SK-N-SH treated with all-trans-retinoic acid at 6 μM for 48 hours (cell line): ENCODE data around the gene F7.

ENCODE experiments used
- ATAC-seq: fragments of 200-7000 bp; cut with Tn5 transposase; 3 replicates; pipeline ENCODE4 v1.9.1; 2020; ENCODE audit warnings: mild to moderate bottlenecking, moderate library complexity
- ARNTL ChIP-seq: fragments of 450-650 bp; formaldehyde crosslinking; IDR thresholded peaks from 2 replicates; pipeline ENCODE4 v1.5.0; 2020; ENCODE audit warnings: low read depth, mild to moderate bottlenecking, moderate library complexity, borderline replicate concordance
- BACH2 ChIP-seq: fragments of 250-450 bp; sonication (Bioruptor Pico); IDR thresholded peaks from 2 replicates; pipeline ENCODE4 v1.9.0; 2021; ENCODE audit warnings: mild to moderate bottlenecking, borderline replicate concordance
- ESRRG ChIP-seq: fragments of 250-450 bp; sonication (Bioruptor Pico); IDR thresholded peaks from 2 replicates; pipeline ENCODE4 v1.6.1; 2021; ENCODE audit warnings: mild to moderate bottlenecking
- ISL1 ChIP-seq: fragments of 250-450 bp; sonication (Bioruptor Pico); IDR thresholded peaks from 2 replicates; pipeline ENCODE4 v2.1.2; 2022; ENCODE audit warnings: mild to moderate bottlenecking, moderate library complexity
- OSR1 ChIP-seq: fragments of 250-450 bp; sonication (Bioruptor Pico); IDR thresholded peaks from 2 replicates; pipeline ENCODE4 v1.8.0; 2022; ENCODE audit warnings: moderate library complexity, mild to moderate bottlenecking, inconsistent platforms
- PPARA ChIP-seq: fragments of 250-450 bp; sonication (Bioruptor Pico); IDR thresholded peaks from 2 replicates; pipeline ENCODE4 v1.5.0; 2020; ENCODE audit warnings: mild to moderate bottlenecking, borderline replicate concordance
- RARB ChIP-seq: fragments of 250-450 bp; sonication (Bioruptor Pico); IDR thresholded peaks from 2 replicates; pipeline ENCODE4 v1.8.0; 2021; ENCODE audit warnings: mild to moderate bottlenecking, moderate library complexity
- SNAI2 ChIP-seq: fragments of 250-450 bp; sonication (Bioruptor Pico); IDR thresholded peaks from 2 replicates; pipeline ENCODE4 v1.5.0; 2020; ENCODE audit warnings: mild to moderate bottlenecking, moderate library complexity
- TOX ChIP-seq: fragments of 250-450 bp; sonication (Bioruptor Pico); IDR thresholded peaks from 2 replicates; pipeline ENCODE4 v1.8.0; 2021; ENCODE audit warnings: mild to moderate bottlenecking, moderate library complexity, borderline replicate concordance
- ZC3H10 ChIP-seq: fragments of 250-450 bp; sonication (Bioruptor Pico); IDR thresholded peaks from 2 replicates; pipeline ENCODE4 v1.5.1; 2021; ENCODE audit warnings: mild to moderate bottlenecking, moderate library complexity
- ZFP3 ChIP-seq: fragments of 250-450 bp; sonication (Bioruptor Pico); IDR thresholded peaks from 2 replicates; pipeline ENCODE4 v1.5.0; 2020; ENCODE audit warnings: mild to moderate bottlenecking, moderate library complexity
- ZFP30 ChIP-seq: fragments of 450-650 bp; formaldehyde crosslinking; IDR thresholded peaks from 2 replicates; pipeline ENCODE4 v1.5.0; 2022; ENCODE audit warnings: mild to moderate bottlenecking, moderate library complexity
- ZNF565 ChIP-seq: fragments of 450-650 bp; formaldehyde crosslinking; conservative IDR thresholded peaks from 2 replicates; pipeline ENCODE4 v1.5.0; 2020; ENCODE audit warnings: low read depth, mild to moderate bottlenecking, moderate library complexity
- ZNF70 ChIP-seq: fragments of 450-650 bp; formaldehyde crosslinking; IDR thresholded peaks from 2 replicates; pipeline ENCODE4 v1.5.0; 2020; ENCODE audit warnings: mild to moderate bottlenecking, moderate library complexity
- TF ChIP-seq, protein P1 (sequence below): fragments of 250-450 bp; sonication (Bioruptor Pico); IDR thresholded peaks from 2 replicates; pipeline ENCODE4 v1.8.0; 2021; ENCODE audit warnings: low read depth, mild to moderate bottlenecking, moderate library complexity, borderline replicate concordance
- TF ChIP-seq, protein P2 (sequence below): fragments of 250-450 bp; sonication (Bioruptor Pico); IDR thresholded peaks from 2 replicates; pipeline ENCODE4 v1.5.0; 2020; ENCODE audit warnings: mild to moderate bottlenecking, moderate library complexity
- TF ChIP-seq, protein P3 (sequence below): fragments of 250-450 bp; sonication (Bioruptor Pico); IDR thresholded peaks from 2 replicates; pipeline ENCODE4 v1.5.1; 2020; ENCODE audit warnings: low read depth, mild to moderate bottlenecking, moderate library complexity
- TF ChIP-seq, protein P4 (sequence below): fragments of 250-450 bp; sonication (Bioruptor Pico); IDR thresholded peaks from 2 replicates; pipeline ENCODE4 v1.5.1; 2021; ENCODE audit warnings: mild to moderate bottlenecking, moderate library complexity
- TF ChIP-seq, protein P5 (sequence below): fragments of 250-450 bp; sonication (Bioruptor Pico); IDR thresholded peaks from 2 replicates; pipeline ENCODE4 v1.8.0; 2020; ENCODE audit warnings: mild to moderate bottlenecking, moderate library complexity, borderline replicate concordance

The F7 gene

DNA sequence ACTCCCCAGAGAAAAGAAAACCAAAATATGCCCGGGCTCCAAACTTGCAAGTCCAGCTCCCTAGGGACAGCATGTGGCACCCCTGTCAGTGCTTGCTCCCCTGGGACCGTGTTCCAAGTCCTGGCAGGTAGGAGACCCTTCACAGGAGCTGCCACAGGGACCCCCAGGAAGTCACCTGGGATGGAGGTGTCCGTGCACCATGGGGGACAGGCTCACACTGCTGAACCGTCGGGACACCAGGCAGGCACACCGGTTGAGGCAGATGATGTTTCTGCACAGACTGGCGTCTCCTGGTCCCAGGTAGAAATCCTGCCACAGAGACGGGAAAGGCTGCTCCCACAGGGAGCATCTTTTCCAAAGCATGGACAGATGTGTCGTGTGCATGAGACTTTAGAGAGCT is 41.2 kb downstream of the F7 start:
- no peak for ATAC-seq
- TF ChIP-seq SNAI2 (CRISPR knock-in tag): no peak
- TF ChIP-seq ZC3H10: no peak
- no peak for TF ChIP-seq ZFP30 (CRISPR knock-in tag)
- TF ChIP-seq, protein P1, sequence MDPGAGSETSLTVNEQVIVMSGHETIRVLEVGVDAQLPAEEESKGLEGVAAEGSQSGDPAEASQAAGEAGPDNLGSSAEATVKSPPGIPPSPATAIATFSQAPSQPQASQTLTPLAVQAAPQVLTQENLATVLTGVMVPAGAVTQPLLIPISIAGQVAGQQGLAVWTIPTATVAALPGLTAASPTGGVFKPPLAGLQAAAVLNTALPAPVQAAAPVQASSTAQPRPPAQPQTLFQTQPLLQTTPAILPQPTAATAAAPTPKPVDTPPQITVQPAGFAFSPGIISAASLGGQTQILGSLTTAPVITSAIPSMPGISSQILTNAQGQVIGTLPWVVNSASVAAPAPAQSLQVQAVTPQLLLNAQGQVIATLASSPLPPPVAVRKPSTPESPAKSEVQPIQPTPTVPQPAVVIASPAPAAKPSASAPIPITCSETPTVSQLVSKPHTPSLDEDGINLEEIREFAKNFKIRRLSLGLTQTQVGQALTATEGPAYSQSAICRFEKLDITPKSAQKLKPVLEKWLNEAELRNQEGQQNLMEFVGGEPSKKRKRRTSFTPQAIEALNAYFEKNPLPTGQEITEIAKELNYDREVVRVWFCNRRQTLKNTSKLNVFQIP (CRISPR knock-in tag): no peak
- no peak for TF ChIP-seq ZNF565 (CRISPR knock-in tag)
- TF ChIP-seq, protein P2, sequence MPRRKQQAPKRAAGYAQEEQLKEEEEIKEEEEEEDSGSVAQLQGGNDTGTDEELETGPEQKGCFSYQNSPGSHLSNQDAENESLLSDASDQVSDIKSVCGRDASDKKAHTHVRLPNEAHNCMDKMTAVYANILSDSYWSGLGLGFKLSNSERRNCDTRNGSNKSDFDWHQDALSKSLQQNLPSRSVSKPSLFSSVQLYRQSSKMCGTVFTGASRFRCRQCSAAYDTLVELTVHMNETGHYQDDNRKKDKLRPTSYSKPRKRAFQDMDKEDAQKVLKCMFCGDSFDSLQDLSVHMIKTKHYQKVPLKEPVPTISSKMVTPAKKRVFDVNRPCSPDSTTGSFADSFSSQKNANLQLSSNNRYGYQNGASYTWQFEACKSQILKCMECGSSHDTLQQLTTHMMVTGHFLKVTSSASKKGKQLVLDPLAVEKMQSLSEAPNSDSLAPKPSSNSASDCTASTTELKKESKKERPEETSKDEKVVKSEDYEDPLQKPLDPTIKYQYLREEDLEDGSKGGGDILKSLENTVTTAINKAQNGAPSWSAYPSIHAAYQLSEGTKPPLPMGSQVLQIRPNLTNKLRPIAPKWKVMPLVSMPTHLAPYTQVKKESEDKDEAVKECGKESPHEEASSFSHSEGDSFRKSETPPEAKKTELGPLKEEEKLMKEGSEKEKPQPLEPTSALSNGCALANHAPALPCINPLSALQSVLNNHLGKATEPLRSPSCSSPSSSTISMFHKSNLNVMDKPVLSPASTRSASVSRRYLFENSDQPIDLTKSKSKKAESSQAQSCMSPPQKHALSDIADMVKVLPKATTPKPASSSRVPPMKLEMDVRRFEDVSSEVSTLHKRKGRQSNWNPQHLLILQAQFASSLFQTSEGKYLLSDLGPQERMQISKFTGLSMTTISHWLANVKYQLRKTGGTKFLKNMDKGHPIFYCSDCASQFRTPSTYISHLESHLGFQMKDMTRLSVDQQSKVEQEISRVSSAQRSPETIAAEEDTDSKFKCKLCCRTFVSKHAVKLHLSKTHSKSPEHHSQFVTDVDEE: no peak

DNA sequence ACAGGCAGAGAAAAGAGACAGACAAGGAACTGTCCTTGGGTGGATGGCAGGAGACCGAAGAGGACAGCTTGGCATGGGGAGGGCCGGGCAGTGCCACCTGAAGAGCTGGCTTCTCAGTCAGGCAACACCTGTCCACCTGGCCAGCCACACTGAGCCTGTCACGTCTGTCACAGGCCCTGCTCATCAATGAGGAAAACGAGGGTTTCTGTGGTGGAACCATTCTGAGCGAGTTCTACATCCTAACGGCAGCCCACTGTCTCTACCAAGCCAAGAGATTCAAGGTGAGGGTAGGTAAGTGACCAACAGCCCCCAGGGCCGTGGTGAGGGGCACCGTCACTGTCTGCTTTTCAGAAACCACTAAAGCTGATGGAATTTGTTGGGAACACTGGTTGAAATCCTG is 41.6 kb downstream of the F7 start:
- no peak for ATAC-seq
- no peak for TF ChIP-seq RARB (CRISPR knock-in tag)
- no peak for TF ChIP-seq TOX (CRISPR knock-in tag)
- no peak for TF ChIP-seq ZNF70 (CRISPR knock-in tag)
- no peak for TF ChIP-seq BACH2 (CRISPR knock-in tag)

DNA sequence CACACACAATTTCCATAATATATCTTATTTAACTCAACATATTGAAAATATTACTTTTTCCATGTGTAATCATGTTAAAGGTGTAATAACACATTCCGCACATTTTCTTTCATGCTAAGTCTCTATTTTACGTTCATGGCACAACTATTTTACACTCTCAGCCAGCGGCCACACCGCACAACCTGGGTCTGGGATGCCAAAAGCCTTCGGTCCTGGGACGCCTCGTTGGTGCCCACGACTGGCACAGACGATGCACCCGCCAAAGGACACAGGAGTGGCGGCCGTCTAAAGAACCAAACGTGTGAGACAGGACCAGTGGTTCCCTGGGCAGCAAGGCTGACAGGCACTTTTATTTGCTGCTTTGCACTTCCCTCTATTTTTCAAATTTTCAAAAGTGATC is 42.8 kb downstream of the F7 start:
- no peak for ATAC-seq
- TF ChIP-seq SNAI2 (CRISPR knock-in tag) (no peak), ARNTL (CRISPR knock-in tag) (no peak), ZNF70 (CRISPR knock-in tag) (no peak), ZFP3 (no peak)
- TF ChIP-seq, protein P1 (CRISPR knock-in tag): no peak
- TF ChIP-seq, protein P3, sequence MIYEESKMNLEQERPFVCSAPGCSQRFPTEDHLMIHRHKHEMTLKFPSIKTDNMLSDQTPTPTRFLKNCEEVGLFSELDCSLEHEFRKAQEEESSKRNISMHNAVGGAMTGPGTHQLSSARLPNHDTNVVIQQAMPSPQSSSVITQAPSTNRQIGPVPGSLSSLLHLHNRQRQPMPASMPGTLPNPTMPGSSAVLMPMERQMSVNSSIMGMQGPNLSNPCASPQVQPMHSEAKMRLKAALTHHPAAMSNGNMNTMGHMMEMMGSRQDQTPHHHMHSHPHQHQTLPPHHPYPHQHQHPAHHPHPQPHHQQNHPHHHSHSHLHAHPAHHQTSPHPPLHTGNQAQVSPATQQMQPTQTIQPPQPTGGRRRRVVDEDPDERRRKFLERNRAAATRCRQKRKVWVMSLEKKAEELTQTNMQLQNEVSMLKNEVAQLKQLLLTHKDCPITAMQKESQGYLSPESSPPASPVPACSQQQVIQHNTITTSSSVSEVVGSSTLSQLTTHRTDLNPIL (CRISPR knock-in tag): no peak

DNA sequence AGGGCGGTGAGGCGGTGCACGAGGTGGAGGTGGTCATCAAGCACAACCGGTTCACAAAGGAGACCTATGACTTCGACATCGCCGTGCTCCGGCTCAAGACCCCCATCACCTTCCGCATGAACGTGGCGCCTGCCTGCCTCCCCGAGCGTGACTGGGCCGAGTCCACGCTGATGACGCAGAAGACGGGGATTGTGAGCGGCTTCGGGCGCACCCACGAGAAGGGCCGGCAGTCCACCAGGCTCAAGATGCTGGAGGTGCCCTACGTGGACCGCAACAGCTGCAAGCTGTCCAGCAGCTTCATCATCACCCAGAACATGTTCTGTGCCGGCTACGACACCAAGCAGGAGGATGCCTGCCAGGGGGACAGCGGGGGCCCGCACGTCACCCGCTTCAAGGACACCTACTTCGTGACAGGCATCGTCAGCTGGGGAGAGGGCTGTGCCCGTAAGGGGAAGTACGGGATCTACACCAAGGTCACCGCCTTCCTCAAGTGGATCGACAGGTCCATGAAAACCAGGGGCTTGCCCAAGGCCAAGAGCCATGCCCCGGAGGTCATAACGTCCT is 43.4 kb downstream of the F7 start:
- ATAC-seq: no peak
- TF ChIP-seq ARNTL (CRISPR knock-in tag): no peak
- TF ChIP-seq, protein P3 (CRISPR knock-in tag): no peak
- no peak for TF ChIP-seq OSR1 (CRISPR knock-in tag)
- no peak for TF ChIP-seq ZFP30 (CRISPR knock-in tag)
- no peak for TF ChIP-seq SNAI2 (CRISPR knock-in tag)
- TF ChIP-seq ZC3H10: no peak
- no peak for TF ChIP-seq ZNF70 (CRISPR knock-in tag)
- TF ChIP-seq TOX (CRISPR knock-in tag): no peak
- TF ChIP-seq, protein P2: no peak
- TF ChIP-seq PPARA (CRISPR knock-in tag): no peak
- TF ChIP-seq, protein P4, sequence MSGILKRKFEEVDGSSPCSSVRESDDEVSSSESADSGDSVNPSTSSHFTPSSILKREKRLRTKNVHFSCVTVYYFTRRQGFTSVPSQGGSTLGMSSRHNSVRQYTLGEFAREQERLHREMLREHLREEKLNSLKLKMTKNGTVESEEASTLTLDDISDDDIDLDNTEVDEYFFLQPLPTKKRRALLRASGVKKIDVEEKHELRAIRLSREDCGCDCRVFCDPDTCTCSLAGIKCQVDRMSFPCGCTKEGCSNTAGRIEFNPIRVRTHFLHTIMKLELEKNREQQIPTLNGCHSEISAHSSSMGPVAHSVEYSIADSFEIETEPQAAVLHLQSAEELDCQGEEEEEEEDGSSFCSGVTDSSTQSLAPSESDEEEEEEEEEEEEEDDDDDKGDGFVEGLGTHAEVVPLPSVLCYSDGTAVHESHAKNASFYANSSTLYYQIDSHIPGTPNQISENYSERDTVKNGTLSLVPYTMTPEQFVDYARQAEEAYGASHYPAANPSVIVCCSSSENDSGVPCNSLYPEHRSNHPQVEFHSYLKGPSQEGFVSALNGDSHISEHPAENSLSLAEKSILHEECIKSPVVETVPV (CRISPR knock-in tag): no peak
- no peak for TF ChIP-seq ISL1 (CRISPR knock-in tag)
- no peak for TF ChIP-seq ESRRG (CRISPR knock-in tag)
- TF ChIP-seq, protein P5, sequence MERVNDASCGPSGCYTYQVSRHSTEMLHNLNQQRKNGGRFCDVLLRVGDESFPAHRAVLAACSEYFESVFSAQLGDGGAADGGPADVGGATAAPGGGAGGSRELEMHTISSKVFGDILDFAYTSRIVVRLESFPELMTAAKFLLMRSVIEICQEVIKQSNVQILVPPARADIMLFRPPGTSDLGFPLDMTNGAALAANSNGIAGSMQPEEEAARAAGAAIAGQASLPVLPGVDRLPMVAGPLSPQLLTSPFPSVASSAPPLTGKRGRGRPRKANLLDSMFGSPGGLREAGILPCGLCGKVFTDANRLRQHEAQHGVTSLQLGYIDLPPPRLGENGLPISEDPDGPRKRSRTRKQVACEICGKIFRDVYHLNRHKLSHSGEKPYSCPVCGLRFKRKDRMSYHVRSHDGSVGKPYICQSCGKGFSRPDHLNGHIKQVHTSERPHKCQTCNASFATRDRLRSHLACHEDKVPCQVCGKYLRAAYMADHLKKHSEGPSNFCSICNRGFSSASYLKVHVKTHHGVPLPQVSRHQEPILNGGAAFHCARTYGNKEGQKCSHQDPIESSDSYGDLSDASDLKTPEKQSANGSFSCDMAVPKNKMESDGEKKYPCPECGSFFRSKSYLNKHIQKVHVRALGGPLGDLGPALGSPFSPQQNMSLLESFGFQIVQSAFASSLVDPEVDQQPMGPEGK (CRISPR knock-in tag): no peak
